Posterior vena cava (tissue), 2 donors: ENCODE data around the gene HOXA3. TPM values are rescaled to one million over a fixed set of nuclear protein-coding genes. Genes with fewer than 3 reads are reported as not detected.

ENCODE experiments used
- DNase-seq: peaks from one replicate; pipeline ENCODE4 v3.0.0-alpha.2; 2020; ENCODE audit warnings: low spot score
- intact Hi-C, 2 donors: fragments of 100-400 bp; cut with DNase I; formaldehyde crosslinking; loops; one replicate each; pipeline versions ENCODE4 v1.14.1 to v1.14.2; 2022 to 2023
- long read RNA-seq, 2 donors: library from polyadenylated mRNA; unstranded; transcript quantifications; one replicate each; pipeline ENCODE4 v2.0.0, GENCODE V29; 2020 to 2021
- total RNA-seq, 2 donors: library from RNA; stranded (reverse); fragmentation: NEBNext Ultra II Directional; extraction: Animal tissue kit (Norgen Biotek cat#: 25700); gene quantifications; one replicate each; pipeline ENCODE4 v1.2.1, GENCODE V29; 2021
- donor health status: DM: yes; HTN: yes; CAD: no.
- donor health status: DM: yes; HTN: yes; CAD: no.

Gene HOXA3
- total RNA-seq, result 1 to 10 TPM; 7.2 to 9.3 TPM
- long read RNA-seq, donor 1, partial matches to known transcripts, result 0 of 2 reads
- long read RNA-seq, donor 1, other reads (novel, unspliced or antisense), result 2 of 2 reads
- long read RNA-seq, donor 2, partial matches to known transcripts, result 0 of 1 reads
- long read RNA-seq, donor 2, other reads (novel, unspliced or antisense), result 1 of 1 reads

DNA sequence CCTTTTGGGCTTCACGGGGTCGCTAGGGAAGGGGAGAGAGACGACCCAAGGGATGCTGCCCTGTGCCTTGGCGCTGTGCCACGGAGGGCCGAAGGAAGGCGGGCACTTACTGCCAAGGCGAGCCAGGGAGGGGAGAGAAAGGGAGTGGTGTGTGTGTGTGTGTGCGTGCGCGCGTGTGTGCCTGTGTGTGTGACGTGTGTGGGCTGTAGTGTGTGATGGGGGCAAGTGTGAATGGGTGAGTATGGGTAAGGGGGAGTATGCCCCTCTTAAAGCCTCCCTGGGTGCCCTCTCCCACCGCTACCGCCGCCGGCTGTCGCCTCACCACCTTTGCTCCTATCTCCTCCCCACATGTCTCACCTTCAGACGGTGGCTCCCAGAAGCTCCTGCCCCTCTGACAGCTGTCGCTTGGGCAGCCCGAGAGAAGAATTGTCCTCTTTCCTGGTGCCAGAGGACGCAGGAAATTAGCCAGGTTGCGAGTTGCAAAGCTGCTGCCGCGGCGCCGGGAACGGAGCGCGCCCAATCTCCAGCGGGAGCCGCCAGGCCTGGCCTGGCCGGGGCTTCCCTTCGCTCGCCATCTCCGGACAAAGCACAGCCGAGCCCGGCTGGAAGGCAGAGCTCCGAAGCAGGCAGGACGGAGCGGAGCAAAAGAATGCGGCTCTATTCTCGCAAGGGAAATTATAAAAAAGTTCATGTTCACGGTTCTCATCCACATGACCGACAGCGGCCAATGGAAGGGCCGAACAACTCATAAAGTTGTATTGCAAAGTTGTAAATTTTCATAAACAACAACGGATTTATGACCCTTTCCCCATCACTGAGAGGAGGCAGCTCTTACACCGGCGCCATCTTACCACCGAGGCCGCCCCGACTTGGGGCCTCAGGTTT is at the start of gene HOXA3:
Gene HOXA3 (minus strand): TSS at position 653 of the 885 bp plus-strand sequence. CDS start 41,943 bp downstream, outside the sequence.
- intact Hi-C loops, result loop anchor here in 1 of 2 donors (10.0 kb wide), 1 partner anchor 957 kb away; no protein-coding TSS in a partner anchor
- DNase-seq, result peak; percentile 87

DNA sequence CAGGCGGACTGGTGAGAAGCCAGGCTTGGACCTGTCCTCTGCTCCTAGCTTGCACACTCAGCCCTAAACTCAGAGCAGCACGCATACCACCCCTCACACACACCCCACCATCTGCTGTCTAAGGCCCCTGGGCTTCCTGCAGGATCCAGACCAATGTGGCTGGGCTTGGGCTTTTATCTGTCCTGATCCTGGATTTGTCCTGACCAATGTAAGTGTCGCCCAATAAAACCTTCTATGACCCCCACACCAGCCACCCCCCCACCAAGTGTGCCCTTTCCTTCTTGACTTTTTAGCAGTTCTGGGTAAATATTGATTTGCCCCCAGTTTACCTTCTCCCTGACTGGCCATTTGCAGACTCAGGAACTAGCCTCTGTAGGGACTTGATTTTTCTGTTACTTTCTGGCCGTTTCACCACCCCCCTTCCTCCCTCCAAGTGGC is 49.2 kb upstream of the HOXA3 start:
- no peak for DNase-seq
- intact Hi-C loops, result loop anchor here in 1 of 2 donors (10.0 kb wide), 1 partner anchor 373 kb away; no protein-coding TSS in a partner anchor

DNA sequence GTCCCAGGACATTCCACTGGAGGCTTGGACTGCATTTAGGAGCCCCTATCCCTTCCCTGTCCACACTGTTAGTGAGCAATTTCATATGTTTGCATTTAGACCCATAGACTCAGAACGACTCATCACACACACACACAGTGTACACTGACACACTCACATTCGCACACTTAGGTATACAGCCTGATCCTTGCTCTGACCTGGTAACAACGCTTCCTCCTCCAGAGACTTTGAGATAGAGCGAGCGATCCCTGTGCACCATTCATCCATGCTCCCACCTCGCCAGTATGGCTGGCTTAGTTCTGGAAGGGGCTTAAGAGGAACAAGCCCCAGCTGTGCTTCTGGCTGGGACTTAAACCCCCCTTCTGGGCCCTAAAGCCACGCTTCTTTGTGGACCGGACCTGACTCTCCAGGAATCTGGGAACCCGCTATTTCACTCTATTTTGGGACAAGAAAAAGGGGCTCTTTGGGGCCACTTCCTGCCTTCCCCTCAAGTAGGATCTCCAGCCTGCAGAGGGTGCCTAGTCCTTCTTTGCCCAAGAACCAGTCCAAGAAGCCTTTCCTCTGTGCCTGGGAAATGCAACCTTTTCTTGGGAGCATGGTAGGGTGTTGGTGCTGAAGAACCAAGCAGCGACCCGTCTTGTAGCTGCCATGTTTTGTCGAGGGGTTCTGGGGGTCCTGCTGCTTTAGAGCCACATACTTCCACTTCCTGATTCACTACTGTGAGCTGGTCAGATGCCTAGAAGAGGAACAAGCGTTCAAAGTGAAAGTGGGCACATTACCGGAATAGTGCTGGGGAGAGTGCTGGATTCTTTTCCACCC is 48.6 kb upstream of the HOXA3 start:
- DNase-seq, result no peak
- intact Hi-C loops, result loop anchor here in 1 of 2 donors (10.0 kb wide), 1 partner anchor 374 kb away; no protein-coding TSS in a partner anchor

DNA sequence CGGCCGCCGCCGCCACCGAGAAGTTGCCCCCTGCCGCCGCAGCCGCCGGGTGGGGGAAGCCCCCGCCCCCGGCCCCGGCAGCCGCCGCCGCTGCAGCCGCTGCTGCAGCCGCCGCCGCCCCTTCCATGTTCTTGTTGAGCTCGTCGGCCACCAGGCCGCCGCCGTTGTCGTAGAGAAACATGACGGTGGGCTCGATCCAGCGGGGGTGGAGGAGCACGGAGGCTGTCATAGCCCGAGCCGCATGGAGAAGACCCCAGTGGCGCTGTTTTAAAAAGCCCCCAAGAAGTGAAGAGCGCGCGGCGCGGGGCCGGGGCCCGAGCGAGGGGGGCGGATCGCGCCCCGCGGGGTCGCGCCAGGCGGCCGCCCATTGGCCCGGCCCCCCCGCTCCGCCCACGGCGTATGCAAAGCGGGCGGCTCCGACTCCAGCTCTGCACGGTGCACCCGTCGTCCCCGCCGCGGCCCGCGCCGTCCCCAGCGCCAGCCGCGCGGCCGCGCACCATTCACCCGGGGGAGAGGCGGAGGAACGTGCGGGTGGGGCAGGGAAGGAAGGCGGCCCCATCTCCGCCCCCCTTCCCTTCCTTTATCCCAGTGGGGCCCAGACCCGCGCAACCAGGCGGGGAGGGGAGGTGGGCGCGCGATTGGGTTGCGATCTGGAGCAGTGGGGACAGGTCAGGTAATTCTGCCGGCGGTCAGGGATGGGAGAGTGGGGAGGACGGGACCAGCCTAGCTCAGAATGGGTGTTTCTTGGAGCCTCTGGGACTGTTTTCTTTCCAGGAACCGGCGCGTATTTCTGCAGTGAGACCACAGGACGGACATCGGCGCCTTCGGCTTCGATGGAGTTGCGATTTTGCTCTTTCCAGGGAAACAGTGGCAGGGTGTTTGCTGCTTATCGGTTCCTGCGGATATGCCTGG is 47.7 kb upstream of the HOXA3 start, which contains the start of gene HOXA13:
Gene HOXA13 (minus strand): TSS at position 243 of the 912 bp plus-strand sequence. CDS start 14 bp downstream, at position 229.
- intact Hi-C loops, result loop anchor here (10.0 kb wide), 2 partner anchors 375 to 895 kb away; no protein-coding TSS in a partner anchor
- peak; percentile 74 for DNase-seq

DNA sequence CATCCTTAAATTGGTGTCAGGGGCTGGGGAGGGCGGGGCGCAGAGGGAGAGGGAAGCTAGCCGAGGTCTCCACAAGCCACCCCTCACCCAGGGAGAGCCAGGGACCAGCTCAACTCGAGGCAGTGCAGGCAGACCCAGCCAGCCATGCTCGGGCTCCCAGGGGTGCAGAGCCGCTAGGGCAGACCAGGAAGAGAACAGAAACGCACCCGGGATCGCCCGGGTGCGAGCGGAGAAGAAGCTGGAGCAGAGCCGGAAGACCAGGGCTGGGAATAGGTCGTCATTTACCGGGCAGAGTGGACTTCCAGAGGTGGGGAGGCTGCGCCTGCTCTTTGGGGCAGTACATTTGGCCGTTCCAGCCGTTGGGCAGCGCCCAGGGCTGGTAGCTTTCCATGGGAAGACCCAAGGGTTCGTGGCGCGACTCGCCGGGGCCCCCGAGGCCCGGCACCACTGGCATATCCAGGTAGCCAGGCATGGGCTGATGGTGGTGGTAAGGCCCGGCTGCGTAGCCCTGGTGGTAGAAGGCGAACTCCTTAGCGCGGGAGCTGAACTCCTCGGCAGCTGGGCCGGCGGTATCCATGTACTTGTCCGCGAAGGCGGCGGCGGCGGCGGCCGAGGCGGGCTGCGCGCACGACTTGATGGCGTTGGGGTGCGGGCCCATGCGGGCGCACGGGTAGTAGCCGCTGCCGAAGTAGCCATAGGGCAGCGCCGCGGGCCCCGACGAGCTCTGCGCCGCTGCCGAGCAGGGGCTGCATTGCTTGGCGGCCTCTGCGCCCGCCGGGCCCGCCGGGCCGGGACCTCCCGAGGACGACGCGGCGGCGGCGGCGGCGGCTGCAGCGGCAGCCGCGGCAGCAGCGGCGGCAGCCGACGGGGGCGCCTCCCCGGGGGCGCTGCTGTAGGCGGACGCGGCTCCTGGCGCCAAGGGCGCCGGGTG is 46.8 kb upstream of the HOXA3 start:
- intact Hi-C loops, result loop anchor here in 1 of 2 donors (10.0 kb wide), 1 partner anchor 896 kb away; no protein-coding TSS in a partner anchor
- peak; percentile 77 for DNase-seq

DNA sequence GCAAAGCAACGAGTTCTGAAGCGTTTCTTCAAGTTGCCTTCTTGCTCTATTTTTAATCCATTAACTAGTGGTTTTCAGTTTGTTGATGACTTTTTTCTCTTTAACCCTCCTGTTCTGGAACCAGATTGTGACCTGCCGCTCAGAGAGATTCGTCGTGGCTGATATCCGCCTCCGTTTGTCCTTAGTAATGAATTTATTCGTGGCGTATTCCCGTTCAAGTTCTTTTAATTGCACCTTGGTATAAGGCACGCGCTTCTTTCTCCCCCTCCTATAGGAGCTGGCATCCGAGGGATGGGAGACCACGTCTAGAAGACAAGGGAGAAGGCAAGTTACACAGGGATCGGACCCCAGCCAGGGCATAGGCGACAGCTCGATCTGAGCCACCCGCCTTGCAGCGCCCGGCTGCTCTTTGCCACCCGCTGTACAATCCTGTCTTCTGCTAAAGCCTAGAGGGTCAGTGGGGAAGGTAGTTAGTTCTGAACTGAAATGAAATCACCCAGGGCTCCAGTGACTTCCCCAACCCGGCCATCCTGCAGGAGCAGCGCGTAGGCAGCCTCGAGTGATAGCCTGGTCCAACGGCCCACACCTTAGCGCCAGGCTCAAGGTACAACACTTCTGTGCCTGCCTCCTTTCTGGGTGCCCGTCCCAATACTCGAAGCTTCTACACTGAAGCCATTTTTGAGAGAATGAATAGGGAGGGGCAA is 45.9 kb upstream of the HOXA3 start:
- peak; percentile 68 for DNase-seq
- intact Hi-C loops, result loop anchor here in 1 of 2 donors (10.0 kb wide), 1 partner anchor 897 kb away; no protein-coding TSS in a partner anchor

DNA sequence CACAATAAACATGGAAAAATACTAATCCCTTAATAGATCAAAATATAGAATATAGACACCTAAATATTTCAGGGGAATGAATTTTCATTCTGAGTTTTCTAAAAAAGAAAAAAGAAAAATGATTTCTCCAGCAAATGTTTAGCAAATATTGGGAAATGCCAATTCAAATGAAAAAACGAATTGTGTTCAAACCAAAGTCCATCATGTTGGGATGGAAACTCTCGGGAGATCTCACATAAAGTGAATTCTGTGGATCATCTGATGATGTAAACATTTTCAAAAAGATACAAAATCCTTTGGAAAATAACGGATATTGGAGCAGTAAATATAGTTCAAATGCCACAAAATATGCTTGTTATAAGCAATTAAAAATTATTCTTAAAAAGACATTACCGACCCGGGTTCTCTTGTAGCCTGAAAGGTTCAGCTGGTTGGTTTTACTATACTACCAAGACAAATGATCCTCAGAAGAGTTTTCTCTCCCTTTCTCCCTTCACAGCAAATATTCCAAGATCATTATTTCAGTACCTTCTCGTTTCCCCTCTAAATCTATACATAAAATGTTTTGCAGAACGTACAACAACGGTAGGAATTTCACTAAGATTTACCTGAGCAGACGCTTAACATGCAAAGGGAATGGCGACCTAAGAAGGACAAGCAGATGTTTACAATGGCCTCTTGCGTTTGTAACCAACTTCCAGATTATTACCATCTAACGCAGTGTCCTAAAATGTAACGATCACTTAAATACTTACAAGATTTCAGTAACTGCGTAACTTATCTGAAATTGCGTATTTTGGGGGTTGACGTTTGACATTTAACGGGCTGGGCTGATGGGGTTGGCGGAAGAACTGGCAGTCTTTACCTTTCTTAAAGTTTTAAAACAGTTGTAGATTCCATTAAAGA is 45.0 kb upstream of the HOXA3 start:
- intact Hi-C loops, result loop anchor here in 1 of 2 donors (10.0 kb wide), 1 partner anchor 897 kb away; no protein-coding TSS in a partner anchor
- DNase-seq, result no peak

DNA sequence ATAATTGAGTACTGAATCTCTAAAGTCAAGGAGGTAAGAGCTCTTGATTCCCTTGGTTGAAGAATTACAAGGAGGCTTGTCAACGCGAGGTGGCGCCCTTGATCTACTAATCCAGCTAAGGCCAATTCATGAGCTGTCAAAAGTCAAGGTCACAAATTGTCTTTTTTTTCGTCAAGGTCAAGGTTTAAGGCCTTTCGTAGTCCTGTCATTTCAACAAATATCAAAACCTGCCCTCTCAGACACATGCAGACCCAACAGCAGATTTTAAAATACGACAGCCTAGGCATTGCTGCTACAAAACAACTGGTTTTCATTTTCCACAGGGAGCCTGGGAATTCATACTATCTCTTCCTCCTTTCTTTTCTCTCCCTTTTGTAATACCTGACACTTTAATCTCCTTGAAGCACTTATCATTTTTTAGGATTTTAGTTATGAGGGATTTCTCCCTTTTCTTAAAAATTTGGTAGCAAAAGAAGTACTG is 43.9 kb upstream of the HOXA3 start:
- intact Hi-C loops, result loop anchor here in 1 of 2 donors (10.0 kb wide), 1 partner anchor 898 kb away; no protein-coding TSS in a partner anchor
- peak; percentile 94 for DNase-seq

DNA sequence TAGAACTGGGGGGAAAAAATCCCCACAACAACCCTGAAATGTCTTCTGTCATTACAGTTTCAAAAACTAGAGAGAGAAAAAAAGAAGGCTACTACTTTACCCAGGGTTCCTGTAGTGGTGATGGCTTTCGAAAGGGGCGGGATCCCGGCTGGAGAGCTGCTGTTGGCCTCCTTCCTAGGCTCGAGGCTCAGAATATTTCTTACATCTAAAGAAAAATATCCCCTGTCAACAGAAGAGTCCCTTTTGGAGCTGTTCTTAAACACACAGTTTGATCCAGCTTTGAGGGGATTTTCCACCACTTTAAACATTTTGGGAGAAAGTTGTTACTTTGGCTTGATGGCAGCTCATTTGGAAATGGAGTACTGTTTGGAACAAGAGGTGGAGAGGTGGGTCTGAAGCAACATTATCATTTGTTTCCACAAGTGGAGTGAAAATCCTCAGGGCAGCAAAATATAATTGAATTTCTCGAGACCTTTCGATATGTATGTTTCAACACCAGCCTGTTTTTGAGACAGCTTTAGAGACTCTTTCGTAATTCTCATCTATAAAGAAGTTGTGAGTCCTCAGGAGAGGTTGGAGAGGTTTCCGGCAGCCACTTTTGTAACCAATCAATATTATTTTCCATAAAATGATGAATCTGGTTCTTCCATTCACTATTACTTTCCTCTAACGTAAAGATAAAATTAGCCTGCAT is 42.5 kb upstream of the HOXA3 start:
- intact Hi-C loops, result loop anchor here in 1 of 2 donors (10.0 kb wide), 1 partner anchor 900 kb away; no protein-coding TSS in a partner anchor
- DNase-seq, result no peak

DNA sequence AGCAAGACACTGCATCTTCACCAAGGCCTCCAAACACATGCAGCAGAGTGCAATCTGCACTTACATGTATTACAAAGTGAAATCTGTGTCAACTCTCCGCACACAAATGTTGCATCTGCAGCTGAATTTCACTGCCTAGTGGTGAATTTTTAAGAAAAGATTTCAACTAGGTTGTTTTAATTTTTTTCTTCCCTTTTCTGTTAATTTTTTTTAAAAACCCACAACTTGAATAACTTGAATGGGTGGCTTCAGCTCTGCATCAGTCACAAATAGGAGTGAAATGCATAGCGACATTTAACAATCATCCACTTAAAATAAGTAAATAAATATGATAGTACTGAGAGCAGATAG is 41.6 kb upstream of the HOXA3 start:
- intact Hi-C loops, result loop anchor here in 1 of 2 donors (10.0 kb wide), 1 partner anchor 901 kb away; no protein-coding TSS in a partner anchor
- no peak for DNase-seq

DNA sequence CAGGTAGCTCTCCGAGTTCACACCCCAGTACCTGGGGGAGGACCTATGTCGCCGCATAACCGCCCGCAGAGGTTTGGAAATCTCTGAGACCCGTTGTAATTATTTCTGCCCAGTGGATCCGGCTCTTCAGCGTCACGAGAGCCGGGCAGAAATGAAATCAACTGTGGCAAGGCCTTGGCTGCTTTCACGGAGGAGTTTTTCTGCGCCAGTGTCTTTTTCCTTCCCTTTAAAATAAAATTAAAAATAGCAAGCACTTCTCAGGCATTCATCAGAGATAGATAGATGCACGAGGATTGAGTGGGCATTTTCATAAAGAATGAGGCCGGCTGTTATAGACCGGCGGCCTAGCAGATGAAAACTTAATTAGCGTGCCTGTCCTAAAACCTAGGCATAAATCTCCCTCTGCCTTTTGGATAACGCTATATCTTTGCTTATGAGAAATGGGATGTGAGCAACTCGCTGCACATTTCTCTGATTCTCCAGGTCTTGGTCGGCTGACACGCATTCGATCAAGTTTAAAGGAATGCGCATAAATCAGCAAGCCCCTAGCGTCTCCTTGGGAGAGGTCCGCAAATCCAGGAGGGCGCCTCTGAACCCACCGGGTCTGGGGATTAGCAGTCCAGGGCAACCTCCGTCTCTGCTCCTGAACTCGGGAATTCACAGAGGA is 41.1 kb upstream of the HOXA3 start:
- intact Hi-C loops, result loop anchor here in 1 of 2 donors (10.0 kb wide), 1 partner anchor 901 kb away; no protein-coding TSS in a partner anchor
- DNase-seq, result peak; percentile 54

DNA sequence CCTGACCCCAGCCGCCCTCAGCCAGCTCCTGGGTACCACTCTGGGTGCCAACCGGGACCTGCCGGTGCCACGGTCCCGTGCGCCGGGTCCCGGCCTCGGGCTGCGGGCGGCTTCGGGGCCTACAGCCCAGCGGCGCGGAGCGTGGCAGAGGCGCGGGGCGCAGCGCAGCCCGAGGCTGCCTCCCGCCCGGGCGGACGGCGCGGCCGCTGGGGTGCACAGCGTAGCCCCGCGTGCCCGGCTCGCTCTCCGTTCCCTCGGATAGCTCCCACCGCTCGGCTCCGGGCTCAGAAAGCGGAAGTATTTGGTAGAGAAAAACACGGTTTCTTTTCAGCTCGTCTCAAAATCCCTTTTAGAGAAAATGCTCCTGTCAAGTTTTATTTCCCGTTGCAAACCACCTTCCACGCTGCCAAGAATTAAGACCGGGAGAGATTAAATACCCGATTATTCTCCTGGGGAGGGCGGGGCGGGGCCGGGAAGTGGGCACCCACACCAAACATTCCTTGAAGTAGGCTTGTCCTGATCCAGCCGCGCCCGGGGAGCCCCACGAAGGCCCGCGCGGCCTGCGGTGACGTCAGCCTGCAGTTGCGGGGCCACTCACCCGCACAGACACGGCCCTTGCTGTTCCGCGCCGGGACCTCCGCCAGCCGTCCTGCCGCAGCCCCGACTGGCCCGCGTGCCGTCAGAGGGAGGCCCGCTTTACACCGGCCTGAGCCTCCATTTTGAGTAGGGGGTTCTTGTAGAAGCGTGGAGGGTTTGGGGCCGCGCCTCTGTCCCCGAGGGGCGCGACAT is 40.4 kb upstream of the HOXA3 start:
- DNase-seq, result peak; percentile 77
- intact Hi-C loops, result loop anchor here in 1 of 2 donors (10.0 kb wide), 1 partner anchor 902 kb away; no protein-coding TSS in a partner anchor
